ENCODE results near the gene CRYBB2. TPM values are rescaled to one million over a fixed set of nuclear protein-coding genes. Genes with fewer than 3 reads are reported as not detected.
"Not testable (repeated sequence)": the region's sequence is repeated elsewhere in the genome, so short reads cannot be mapped to it uniquely, and the experiment has no call there.

CRYBB2 gene
- total RNA-seq, 1 donor from 2014 or later, result not detected

DNA sequence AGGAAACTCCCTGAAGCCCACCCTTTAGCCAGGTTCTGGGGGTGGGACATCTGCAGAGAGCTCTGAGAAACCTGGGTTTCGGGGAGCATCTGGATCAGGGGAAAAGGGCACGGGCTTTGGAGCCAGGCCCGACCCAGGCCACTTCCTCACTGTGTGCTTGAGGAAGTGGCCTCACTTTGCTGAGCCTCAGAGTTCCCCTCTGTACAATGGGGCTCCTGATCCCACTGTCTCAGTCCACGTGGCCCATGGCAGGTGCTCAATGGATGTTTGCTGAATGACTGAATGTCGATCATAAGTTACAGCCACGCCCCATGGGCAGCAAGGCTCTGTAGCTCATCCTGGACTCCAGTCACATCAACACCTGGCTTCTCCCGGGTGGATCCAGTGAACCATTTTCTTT lies 18.5 kb upstream of the CRYBB2 start:
- ATAC-seq (no peak), DNase-seq (no peak)
- Histone ChIP-seq H3K27ac (no peak overlapping the region), H3K36me3 (peaks cover 27% of the 10 kb centered on the region), H3K27me3 (ENCODE audit: low read depth) (no peaks in the 10 kb centered on the region), H3K4me1 (no peaks in the 10 kb centered on the region), H3K9me3 (no peaks in the 10 kb centered on the region), H3K4me3 (no peak overlapping the region)
- no peak for TF ChIP-seq CTCF (IDR thresholded peaks at IDR 0.05)
- intact Hi-C loops (cut with DNase I), result no loop called here

DNA sequence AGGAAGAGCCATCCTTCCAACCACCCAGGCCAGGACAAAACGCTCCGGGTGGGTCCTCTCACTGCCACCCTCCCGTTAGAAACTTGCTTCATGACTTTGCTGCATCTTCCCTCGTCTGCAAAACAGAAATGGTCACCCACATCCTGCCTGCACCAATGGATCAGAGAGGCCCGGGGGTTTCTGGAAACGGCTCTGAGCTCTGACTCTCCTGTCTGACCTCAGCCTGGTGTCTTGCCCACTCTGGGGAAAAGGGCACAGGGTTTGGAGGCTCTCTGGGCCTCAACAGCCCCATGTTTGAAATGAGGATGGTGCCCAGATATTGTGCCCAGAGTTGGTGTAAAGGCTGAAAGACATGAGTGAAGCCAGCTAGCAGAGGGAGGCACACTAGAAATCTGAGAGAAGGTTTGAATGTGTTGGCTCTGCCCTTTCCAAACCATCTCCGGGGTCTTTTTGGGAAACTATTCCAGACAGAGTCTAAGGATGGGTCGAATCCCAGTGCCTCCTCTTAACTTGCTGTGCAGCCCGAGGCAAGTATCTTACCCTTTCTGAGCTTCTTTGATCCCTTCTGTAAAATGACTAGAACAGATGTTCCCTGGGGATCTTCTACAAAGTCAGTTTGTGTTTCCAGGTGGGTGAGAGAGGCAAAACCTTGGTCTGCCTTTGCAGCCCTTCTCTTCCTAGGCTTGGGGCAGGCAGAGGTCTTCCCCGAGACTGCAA lies 17.7 kb upstream of the CRYBB2 start:
- TF ChIP-seq CTCF (IDR thresholded peaks at IDR 0.05), result no peak
- Histone ChIP-seq H3K9me3 (no peaks in the 10 kb centered on the region), H3K27me3 (ENCODE audit: low read depth) (no peaks in the 10 kb centered on the region), H3K4me1 (no peaks in the 10 kb centered on the region), H3K27ac (no peak overlapping the region), H3K4me3 (no peak overlapping the region), H3K36me3 (peaks cover 19% of the 10 kb centered on the region)
- intact Hi-C loops (cut with DNase I), result no loop called here
- DNase-seq, result no peak
- ATAC-seq, result no peak

- Histone ChIP-seq H3K9me3 (no peaks in the 10 kb centered on the region), H3K27me3 (ENCODE audit: low read depth) (no peaks in the 10 kb centered on the region), H3K4me3 (no peak overlapping the region), H3K4me1 (no peaks in the 10 kb centered on the region), H3K27ac (no peak overlapping the region), H3K36me3 (peaks cover 12% of the 10 kb centered on the region)
- peak; percentile 87 for TF ChIP-seq CTCF (IDR thresholded peaks at IDR 0.05)
- ATAC-seq (peak; percentile 71 to 80), DNase-seq (peak; percentile 60)
- intact Hi-C loops (cut with DNase I), result no loop called here
Observed at GRCh38 chr22:25202290-25202921, 17.0 kb upstream of the CRYBB2 start.

GRCh38 chr22:25203082-25203481 lies 16.4 kb upstream of the CRYBB2 start:
- H3K9me3 ChIP-seq, result no peaks in the 10 kb centered on the region
- H3K4me3 ChIP-seq, result no peak overlapping the region
- H3K27me3 ChIP-seq (ENCODE audit: low read depth), result no peaks in the 10 kb centered on the region
- TF ChIP-seq CTCF (IDR thresholded peaks at IDR 0.05), result no peak
- no peaks in the 10 kb centered on the region for H3K4me1 ChIP-seq
- no peak for DNase-seq
- no peak overlapping the region for H3K27ac ChIP-seq
- no peak for ATAC-seq
- intact Hi-C loops (cut with DNase I), result no loop called here
- H3K36me3 ChIP-seq, result peaks cover 9% of the 10 kb centered on the region

- not testable (repeated sequence) for DNase-seq, H3K4me1 ChIP-seq, H3K9me3 ChIP-seq
Observed at GRCh38 chr22:25204547-25204946, 14.9 kb upstream of the CRYBB2 start.

GRCh38 chr22:25205847-25206246 lies 13.6 kb upstream of the CRYBB2 start:
- no peak for TF ChIP-seq CTCF (IDR thresholded peaks at IDR 0.05)
- Histone ChIP-seq H3K9me3 (no peaks in the 10 kb centered on the region), H3K36me3 (peaks cover 9% of the 10 kb centered on the region), H3K4me3 (no peak overlapping the region), H3K27me3 (ENCODE audit: low read depth) (no peaks in the 10 kb centered on the region), H3K4me1 (no peaks in the 10 kb centered on the region), H3K27ac (no peak overlapping the region)
- no peak for DNase-seq
- intact Hi-C loops (cut with DNase I), result no loop called here
- ATAC-seq, result no peak

More at GRCh38 chr22:25204547-25204946, 14.9 kb upstream of the CRYBB2 start:
- H3K36me3 ChIP-seq; intact Hi-C loops (cut with DNase I); H3K27ac ChIP-seq; H3K4me3 ChIP-seq; H3K27me3 ChIP-seq (ENCODE audit: low read depth); ATAC-seq: not testable (repeated sequence)
